ENCODE data around the gene MAP1LC3C. TPM values are rescaled to one million over a fixed set of nuclear protein-coding genes. Genes with fewer than 3 reads are reported as not detected.

The MAP1LC3C gene
- polyA plus RNA-seq, 1 donor: 0.72 TPM

DNA sequence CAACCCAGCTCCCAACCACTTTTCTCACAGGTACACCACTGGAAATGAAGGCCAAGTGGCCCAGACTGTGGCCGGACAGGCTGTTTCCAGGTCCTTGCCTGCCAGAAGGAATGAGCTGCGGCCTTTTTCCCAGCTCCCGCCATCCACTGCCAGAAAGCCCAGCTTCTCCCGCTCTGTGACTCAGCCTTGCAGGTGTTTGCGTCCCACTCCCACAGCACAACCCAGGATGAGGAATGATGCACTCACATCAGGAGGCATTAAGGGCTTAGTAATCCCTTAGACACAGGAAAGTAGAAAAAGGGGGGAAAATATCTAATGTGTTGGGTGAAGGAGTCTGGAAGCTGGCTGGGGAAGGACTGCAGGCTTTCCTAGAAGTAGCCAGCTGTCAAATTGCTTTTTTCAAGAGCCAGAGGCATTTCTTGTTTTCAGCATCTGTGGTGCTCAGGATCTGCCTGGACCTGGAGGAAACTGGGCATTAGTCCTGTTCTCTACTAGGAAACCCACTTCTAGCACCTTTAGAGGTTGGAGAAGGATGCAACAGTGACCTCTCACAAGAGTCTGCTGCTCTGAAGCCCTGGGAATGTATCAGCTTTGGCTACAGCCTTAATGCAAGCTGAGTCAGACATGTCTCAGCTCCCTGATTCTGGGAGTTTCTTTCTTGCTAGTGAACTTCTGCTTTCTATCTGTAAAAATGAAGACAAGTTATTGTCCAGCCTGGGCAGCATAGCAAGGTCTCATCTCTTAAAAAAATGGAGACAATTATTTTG is 13.2 kb upstream of the MAP1LC3C start:
- no peak for DNase-seq
- no peaks in the 10 kb centered on the region for H3K4me1 ChIP-seq (ENCODE audit: control insufficient read depth, insufficient read depth, low read length)
- H3K36me3 ChIP-seq (ENCODE audit: control insufficient read depth, insufficient read depth, low read length): no peaks in the 10 kb centered on the region
- no peak overlapping the region for H3K4me3 ChIP-seq (ENCODE audit: low read length)
- no peak overlapping the region for H3K27ac ChIP-seq (ENCODE audit: low read length)
- no peaks in the 10 kb centered on the region for H3K9me3 ChIP-seq (ENCODE audit: control insufficient read depth, low read depth, low read length)
- no CpG with 5 or more reads among the region's 5 CpGs for WGBS (ENCODE audit: insufficient coverage, low lambda C conversion rate)
- no peaks in the 10 kb centered on the region for H3K27me3 ChIP-seq (ENCODE audit: control insufficient read depth, insufficient read depth, low read length)

DNA sequence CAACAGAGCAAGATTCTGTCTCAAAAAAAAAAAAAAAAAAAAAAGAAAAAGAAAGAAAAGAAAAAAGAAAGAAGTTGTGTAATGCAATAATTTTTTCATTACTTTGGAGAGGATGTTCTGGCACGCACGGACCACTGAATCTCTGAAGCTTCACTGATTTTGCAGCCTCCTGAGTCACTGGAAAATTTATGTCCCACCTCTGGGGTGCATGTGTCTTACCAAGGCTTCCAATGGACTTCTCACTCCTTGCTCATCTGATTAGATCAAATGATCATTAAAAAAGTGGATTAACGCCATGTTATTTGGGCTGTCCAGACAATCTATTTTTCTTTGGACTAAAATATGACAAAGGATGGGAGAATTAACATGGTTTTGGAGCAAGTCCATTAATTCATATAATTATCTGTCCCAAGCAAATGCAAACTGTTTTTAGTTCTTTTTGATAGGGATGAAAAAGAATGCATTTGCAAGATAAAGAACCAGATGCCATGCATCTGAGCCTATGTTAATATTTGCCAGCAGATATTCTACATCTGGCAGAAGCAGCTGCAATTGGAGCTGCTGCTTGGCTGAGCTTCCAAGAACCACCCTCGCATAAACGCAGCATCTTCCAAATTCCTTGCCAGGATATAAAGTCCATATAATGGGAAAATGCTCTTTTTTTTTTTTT is 10.1 kb upstream of the MAP1LC3C start:
- no peak for DNase-seq
- Histone ChIP-seq H3K27ac (ENCODE audit: low read length) (no peak overlapping the region), H3K27me3 (ENCODE audit: control insufficient read depth, insufficient read depth, low read length) (no peaks in the 10 kb centered on the region), H3K4me1 (ENCODE audit: control insufficient read depth, insufficient read depth, low read length) (no peaks in the 10 kb centered on the region), H3K4me3 (ENCODE audit: low read length) (no peak overlapping the region), H3K36me3 (ENCODE audit: control insufficient read depth, insufficient read depth, low read length) (no peaks in the 10 kb centered on the region), H3K9me3 (ENCODE audit: control insufficient read depth, low read depth, low read length) (no peaks in the 10 kb centered on the region)
- 100% methylated on average over 1 of the region's 5 CpGs for WGBS (ENCODE audit: insufficient coverage, low lambda C conversion rate)

GRCh38 chr1:242006976-242007375 is 8.1 kb upstream of the MAP1LC3C start:
- H3K27ac ChIP-seq (ENCODE audit: low read length): no peak overlapping the region
- H3K9me3 ChIP-seq (ENCODE audit: control insufficient read depth, low read depth, low read length): no peaks in the 10 kb centered on the region
- WGBS (ENCODE audit: insufficient coverage, low lambda C conversion rate): no CpG with 5 or more reads among the region's 3 CpGs

GRCh38 chr1:242005866-242006535 is 7.1 kb upstream of the MAP1LC3C start:
- H3K4me1 ChIP-seq (ENCODE audit: control insufficient read depth, insufficient read depth, low read length): no peaks in the 10 kb centered on the region
- no peak overlapping the region for H3K27ac ChIP-seq (ENCODE audit: low read length)
- no CpG with 5 or more reads among the region's 5 CpGs for WGBS (ENCODE audit: insufficient coverage, low lambda C conversion rate)
- H3K4me3 ChIP-seq (ENCODE audit: low read length): no peak overlapping the region
- H3K9me3 ChIP-seq (ENCODE audit: control insufficient read depth, low read depth, low read length): no peaks in the 10 kb centered on the region
- H3K36me3 ChIP-seq (ENCODE audit: control insufficient read depth, insufficient read depth, low read length): no peaks in the 10 kb centered on the region
- no peaks in the 10 kb centered on the region for H3K27me3 ChIP-seq (ENCODE audit: control insufficient read depth, insufficient read depth, low read length)
- no peak for DNase-seq

More at GRCh38 chr1:242006976-242007375, 8.1 kb upstream of the MAP1LC3C start:
- Histone ChIP-seq H3K4me1 (ENCODE audit: control insufficient read depth, insufficient read depth, low read length) (no peaks in the 10 kb centered on the region), H3K36me3 (ENCODE audit: control insufficient read depth, insufficient read depth, low read length) (no peaks in the 10 kb centered on the region), H3K4me3 (ENCODE audit: low read length) (no peak overlapping the region), H3K27me3 (ENCODE audit: control insufficient read depth, insufficient read depth, low read length) (no peaks in the 10 kb centered on the region)
- DNase-seq: no peak

- WGBS (ENCODE audit: insufficient coverage, low lambda C conversion rate): 100% methylated on average over 3 of the region's 5 CpGs
- no peak overlapping the region for H3K4me3 ChIP-seq (ENCODE audit: low read length)
- no peaks in the 10 kb centered on the region for H3K4me1 ChIP-seq (ENCODE audit: control insufficient read depth, insufficient read depth, low read length)
- H3K9me3 ChIP-seq (ENCODE audit: control insufficient read depth, low read depth, low read length): no peaks in the 10 kb centered on the region
- no peak overlapping the region for H3K27ac ChIP-seq (ENCODE audit: low read length)
- DNase-seq: no peak
- no peaks in the 10 kb centered on the region for H3K36me3 ChIP-seq (ENCODE audit: control insufficient read depth, insufficient read depth, low read length)
- H3K27me3 ChIP-seq (ENCODE audit: control insufficient read depth, insufficient read depth, low read length): no peaks in the 10 kb centered on the region
Measured at GRCh38 chr1:242004751-242005495, 6.0 kb upstream of the MAP1LC3C start.

DNA sequence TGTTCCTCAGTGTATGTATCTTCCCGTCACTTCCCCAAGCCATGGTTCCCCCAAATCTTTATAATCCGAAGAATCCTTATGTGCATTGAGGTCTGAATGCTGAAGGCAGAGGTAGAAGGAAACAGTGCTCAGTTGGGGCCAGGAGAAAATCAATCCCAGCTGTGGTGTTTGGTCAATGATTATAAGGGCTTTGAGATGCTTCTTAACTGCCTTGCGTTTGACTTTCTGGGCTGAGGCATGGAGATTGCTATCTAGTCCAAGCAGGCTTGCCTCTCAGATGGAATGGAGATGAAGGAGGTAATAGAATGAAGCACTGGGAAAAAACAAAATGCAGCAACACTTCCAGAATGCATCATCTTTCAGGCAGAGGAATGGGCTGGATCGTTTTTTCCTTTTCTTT is 3.6 kb upstream of the MAP1LC3C start:
- Histone ChIP-seq H3K9me3 (ENCODE audit: control insufficient read depth, low read depth, low read length) (no peaks in the 10 kb centered on the region), H3K36me3 (ENCODE audit: control insufficient read depth, insufficient read depth, low read length) (no peaks in the 10 kb centered on the region), H3K27me3 (ENCODE audit: control insufficient read depth, insufficient read depth, low read length) (no peaks in the 10 kb centered on the region), H3K4me3 (ENCODE audit: low read length) (no peak overlapping the region), H3K4me1 (ENCODE audit: control insufficient read depth, insufficient read depth, low read length) (peaks cover 5% of the 10 kb centered on the region), H3K27ac (ENCODE audit: low read length) (no peak overlapping the region)
- 100% methylated on average over 1 of the region's 4 CpGs for WGBS (ENCODE audit: insufficient coverage, low lambda C conversion rate)
- no peak for DNase-seq

DNA sequence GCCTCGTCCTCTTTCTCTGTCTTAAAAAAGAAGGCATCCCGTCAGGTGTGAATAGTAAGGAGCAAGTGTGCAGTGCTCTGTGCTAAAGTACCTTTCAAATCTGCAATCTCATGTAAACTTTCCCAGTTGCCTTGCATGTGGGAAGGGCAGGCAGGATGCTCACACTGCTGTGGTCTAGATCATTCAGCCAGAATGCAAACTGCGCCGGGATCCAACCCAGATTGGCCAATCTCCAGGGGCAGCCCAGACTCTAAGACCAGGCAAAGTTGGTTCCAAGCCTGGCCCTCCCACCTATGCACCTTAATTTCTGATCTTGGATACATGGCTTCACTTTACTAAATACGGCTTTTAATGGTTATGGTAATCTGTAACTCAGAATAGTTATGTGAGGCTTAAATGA is 3.2 kb upstream of the MAP1LC3C start:
- WGBS (ENCODE audit: insufficient coverage, low lambda C conversion rate): no CpG with 5 or more reads among the region's 5 CpGs
- Histone ChIP-seq H3K27me3 (ENCODE audit: control insufficient read depth, insufficient read depth, low read length) (no peaks in the 10 kb centered on the region), H3K36me3 (ENCODE audit: control insufficient read depth, insufficient read depth, low read length) (no peaks in the 10 kb centered on the region), H3K4me1 (ENCODE audit: control insufficient read depth, insufficient read depth, low read length) (peaks cover 5% of the 10 kb centered on the region), H3K4me3 (ENCODE audit: low read length) (no peak overlapping the region), H3K27ac (ENCODE audit: low read length) (no peak overlapping the region), H3K9me3 (ENCODE audit: control insufficient read depth, low read depth, low read length) (no peaks in the 10 kb centered on the region)
- DNase-seq: no peak

GRCh38 chr1:242000434-242000833 is 1.5 kb upstream of the MAP1LC3C start:
- H3K27ac ChIP-seq (ENCODE audit: low read length): no peak overlapping the region
- H3K27me3 ChIP-seq (ENCODE audit: control insufficient read depth, insufficient read depth, low read length): no peaks in the 10 kb centered on the region
- DNase-seq: no peak
- H3K4me3 ChIP-seq (ENCODE audit: low read length): no peak overlapping the region
- H3K4me1 ChIP-seq (ENCODE audit: control insufficient read depth, insufficient read depth, low read length): peaks cover 5% of the 10 kb centered on the region
- no peaks in the 10 kb centered on the region for H3K9me3 ChIP-seq (ENCODE audit: control insufficient read depth, low read depth, low read length)
- no CpG with 5 or more reads among the region's 7 CpGs for WGBS (ENCODE audit: insufficient coverage, low lambda C conversion rate)
- no peaks in the 10 kb centered on the region for H3K36me3 ChIP-seq (ENCODE audit: control insufficient read depth, insufficient read depth, low read length)

- no peaks in the 10 kb centered on the region for H3K36me3 ChIP-seq (ENCODE audit: control insufficient read depth, insufficient read depth, low read length)
- no peaks in the 10 kb centered on the region for H3K9me3 ChIP-seq (ENCODE audit: control insufficient read depth, low read depth, low read length)
- peak; percentile 67 to 84 for DNase-seq
- WGBS (ENCODE audit: insufficient coverage, low lambda C conversion rate): no CpG with 5 or more reads among the region's 20 CpGs
- H3K4me3 ChIP-seq (ENCODE audit: low read length): peak overlapping the region; percentile 25
- peaks cover 5% of the 10 kb centered on the region for H3K4me1 ChIP-seq (ENCODE audit: control insufficient read depth, insufficient read depth, low read length)
- peak overlapping the region; percentile 40 for H3K27ac ChIP-seq (ENCODE audit: low read length)
- H3K27me3 ChIP-seq (ENCODE audit: control insufficient read depth, insufficient read depth, low read length): no peaks in the 10 kb centered on the region
Measured at GRCh38 chr1:241998412-241998921, 431 bp downstream of the MAP1LC3C start.
